ENCODE data around the gene TENT4B.

The TENT4B gene

DNA sequence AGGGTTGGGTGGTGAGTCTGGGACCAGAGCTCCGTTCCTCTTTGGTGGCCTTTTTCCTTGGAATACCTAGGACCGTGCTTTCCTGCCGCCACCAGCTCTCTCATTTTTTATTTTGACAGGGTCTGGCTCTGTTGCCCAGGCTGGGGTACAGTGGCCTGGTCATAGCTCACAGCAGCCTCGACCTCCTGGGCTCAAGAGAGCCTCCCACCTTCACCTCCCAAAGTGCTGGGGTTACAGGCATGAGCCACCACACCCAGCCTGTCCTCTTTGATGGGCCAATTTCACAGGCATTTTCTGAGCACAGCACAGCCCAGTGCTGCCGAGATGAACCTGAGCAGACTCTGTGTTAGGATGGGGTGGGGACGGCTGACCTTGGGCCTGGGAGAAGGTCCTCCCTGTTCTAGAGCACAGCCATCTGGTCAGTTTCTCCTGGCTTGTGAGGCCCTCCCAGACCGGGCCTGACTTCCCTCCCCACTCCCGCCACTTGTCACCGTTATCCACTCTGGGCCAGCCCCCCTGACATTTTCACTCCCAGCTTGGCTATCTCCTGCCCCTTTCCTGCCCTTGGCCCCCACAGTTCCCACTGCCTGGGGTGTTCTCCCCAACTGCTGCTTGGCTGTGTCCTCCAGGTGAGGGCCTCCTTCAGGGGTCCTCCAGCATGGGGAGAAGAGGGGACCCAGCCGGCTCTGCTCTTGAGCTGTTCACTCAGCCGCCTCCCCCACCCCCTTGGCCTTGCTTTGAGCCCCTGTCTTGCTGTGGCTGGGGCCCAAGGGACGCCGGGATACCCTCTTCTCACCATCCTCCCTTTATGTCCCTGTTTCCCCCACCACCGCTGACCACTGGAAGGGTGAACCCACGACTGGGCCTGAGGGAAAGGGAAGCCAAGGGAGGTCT, 118.3 kb downstream of the TENT4B start:
- DNase-seq (ENCODE audit: low read depth) = no peak

DNA sequence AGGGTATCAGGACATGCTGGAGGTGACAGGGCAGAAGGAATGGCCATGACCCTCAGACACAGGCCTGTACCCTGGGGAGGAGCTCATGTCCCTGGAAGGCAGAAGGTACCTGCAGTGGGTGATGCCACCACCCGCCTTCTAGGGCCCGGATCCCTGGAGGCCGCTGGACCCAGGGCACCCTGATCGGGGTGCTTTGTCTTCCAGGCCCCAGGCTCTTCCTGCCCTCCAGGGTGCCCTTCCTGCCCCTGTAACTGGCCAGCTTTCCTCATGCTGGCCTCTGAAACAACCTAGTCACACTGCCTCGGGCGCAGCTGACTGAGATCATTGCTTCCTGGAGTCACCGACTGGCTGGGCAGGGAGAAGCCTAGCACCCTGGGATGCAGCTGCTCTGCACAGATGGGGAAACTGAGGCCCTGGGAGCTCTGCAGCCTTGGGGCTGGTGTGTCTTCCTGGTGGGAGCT, 119.0 kb downstream of the TENT4B start:
- no peak for DNase-seq (ENCODE audit: low read depth)

DNA sequence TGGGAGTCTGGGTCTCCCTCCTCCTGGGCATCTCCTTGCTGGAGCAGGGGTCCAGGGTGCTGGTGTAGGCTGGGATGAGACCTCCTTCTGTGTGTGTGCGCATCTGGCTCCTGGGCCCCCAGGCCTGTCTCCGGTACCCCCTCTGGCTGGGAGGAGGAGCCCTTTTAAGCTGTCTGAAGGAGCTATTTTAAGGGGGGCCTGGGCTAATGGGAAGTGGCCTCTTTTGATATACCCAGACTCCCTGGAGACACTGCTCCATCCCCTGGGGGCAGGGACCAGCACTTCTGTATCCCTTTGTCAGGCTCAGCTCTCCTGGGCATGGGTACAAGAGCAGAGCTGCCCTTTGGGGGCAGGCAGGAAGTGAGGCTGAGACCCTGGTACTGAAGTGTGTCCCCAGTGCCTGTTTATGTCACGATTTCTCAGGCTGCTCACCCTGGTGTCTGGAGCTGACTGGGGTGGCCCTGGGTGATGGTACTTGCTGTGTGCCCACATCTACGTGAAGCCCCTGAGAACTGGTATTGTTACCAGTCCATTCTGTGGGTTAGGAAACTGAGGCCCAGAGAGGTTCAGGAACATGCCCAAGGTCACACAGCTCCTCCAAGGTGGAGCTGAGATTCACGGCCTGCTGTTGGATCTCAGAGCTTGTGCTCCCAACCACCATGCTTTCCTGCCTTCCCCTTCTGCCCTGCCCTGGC, 119.7 kb downstream of the TENT4B start:
- DNase-seq (ENCODE audit: low read depth) = no peak

DNA sequence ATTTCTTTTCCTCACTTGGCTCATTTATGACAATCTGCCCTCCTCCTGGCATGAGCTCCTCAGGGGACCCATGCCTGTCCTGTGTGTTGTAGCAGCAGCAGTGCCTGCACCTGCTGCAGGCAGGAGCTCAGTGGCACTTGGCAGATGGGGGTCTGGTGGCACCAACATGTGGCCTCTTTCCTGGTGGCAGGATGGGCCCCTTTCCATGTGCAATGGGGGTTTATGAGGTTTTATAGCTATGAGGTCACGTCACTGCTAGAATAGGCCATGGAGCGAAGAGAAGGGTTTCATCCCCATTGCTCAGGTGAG, 120.2 kb downstream of the TENT4B start:
- no peak for DNase-seq (ENCODE audit: low read depth)

DNA sequence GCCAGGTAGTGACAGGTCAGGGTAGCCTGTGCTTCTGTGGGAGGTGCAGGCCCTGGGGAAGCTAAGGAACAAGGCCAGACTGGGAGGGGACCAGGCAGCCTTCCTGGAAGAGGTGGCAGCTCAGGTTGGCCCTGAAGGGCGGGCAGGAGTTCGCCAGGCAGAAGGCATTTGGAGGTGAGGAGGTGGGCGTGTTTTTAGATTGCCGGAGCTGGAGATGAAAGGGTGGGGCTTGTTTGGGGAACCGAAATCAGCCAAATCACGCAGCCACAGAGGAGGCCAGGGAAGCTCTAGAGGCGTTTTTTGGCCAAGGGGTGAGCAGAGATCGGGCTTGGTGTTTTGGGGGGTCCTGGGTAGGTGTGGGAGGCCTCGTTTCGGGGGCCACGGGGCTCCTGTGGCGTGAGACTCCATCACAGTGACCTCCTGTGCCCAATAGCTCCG, 120.8 kb downstream of the TENT4B start:
- no peak for DNase-seq (ENCODE audit: low read depth)

DNA sequence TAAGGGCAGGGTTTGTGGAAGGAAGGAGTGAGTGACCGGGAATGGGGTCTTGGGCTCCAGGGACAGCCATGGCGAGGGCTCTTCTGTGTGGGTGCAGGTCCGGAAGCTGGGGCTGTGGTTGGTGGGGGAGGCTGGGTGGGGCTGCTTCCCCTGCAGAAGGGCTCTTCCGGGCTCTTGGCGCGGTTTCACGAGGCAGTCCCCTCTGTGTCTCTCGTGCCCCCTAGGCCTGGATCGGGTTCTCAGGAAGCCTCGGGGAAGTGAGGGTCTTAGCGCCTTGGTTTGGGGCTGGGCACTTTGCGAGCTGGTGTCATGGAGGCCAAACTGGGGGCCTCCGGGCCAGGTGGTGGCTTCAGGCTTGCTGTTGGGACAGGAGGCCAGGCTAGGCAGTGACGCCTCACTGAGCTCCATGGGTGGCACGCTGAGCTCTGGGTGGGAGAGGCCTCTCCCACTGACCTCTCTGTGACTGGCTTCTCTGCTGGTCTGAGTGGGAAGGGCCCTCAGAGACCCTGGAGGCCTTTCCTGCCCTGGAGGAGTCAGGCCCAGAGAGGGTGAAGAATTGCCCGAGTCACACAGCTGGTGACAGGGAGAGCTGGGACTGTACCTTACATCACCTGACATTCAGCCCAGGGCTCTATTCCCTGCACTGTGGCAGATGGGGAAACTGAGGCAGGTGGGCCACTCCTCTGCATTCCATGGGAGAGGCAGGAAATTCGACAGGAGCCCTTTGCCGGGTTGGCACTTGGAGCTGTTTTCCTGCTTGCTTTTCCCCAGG, 121.4 kb downstream of the TENT4B start:
- peak; percentile 34 for DNase-seq (ENCODE audit: low read depth)

DNA sequence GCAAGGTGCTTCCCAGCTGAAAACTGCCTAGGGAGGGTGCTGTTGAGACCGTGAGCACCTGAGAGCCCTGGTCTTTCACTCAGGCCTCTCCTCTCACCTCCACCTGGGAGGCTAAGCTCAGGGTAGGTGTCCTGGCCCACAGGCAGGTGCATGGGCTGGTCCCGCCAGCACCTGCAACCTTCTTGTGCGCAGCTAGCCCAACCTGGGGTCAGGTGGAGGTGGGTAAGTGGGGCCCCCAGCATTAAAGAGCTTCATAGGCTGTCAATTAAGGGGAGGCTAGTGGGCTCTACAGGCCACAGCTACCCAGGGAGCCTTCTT, 122.0 kb downstream of the TENT4B start:
- no peak for DNase-seq (ENCODE audit: low read depth)

DNA sequence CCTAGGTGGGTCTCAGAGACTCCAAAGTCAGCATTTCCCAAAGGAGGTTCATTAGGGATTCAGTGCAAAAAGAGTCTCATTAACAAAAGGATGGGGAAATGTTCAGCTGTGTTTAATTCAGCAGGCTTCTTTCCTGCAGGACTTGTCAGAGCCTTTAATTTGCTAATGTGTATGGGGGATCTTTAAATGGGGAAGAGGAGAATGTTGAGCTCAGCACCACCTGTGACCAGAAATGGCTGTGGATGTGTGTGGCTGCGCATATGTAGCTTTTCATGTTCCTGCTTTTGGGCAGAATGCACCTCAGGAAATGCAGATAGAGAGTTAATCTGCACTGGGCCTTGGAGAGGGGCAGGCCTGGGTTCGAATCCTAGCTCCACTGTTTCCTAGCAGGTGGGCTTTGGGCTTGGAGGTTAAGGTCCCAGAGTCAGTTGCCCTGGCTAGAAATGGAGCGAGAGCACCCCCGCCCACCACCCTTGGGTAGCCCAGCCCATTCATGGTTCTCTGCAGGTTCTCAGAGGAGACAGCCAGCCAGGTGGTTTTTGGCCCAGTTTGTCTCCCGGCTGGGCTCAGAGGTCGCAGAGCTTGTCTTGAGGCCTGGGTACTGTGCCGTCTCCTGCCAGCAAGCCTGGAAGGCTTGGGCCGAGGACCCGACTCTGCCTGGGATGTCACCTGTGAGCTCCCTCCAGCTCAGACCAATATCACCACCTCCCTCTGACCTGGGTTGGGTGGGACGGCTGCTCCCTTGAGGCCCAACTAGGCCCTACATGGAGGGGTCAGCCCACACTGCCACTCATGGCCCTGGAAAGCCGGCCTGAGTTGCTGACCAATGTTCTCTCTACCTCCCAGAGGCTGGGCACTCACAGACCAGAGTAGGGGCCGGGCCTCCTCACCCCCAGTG, 122.6 kb downstream of the TENT4B start:
- DNase-seq (ENCODE audit: low read depth) = no peak

DNA sequence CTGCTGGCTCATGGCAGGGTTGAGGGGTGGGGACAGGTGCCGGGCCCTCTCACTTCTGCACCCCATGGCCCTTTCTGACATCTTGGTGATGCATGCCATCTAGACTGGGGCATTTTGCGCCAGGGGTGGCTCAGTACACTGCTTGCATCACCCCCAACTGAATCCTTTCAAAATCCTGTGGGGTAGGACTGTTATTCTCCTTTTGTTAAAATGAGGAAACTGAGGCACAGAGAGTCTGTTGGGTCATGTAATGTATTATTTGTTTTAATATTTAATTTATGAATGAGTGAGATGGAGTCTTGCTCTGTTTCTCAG, 123.2 kb downstream of the TENT4B start:
- no peak for DNase-seq (ENCODE audit: low read depth)

DNA sequence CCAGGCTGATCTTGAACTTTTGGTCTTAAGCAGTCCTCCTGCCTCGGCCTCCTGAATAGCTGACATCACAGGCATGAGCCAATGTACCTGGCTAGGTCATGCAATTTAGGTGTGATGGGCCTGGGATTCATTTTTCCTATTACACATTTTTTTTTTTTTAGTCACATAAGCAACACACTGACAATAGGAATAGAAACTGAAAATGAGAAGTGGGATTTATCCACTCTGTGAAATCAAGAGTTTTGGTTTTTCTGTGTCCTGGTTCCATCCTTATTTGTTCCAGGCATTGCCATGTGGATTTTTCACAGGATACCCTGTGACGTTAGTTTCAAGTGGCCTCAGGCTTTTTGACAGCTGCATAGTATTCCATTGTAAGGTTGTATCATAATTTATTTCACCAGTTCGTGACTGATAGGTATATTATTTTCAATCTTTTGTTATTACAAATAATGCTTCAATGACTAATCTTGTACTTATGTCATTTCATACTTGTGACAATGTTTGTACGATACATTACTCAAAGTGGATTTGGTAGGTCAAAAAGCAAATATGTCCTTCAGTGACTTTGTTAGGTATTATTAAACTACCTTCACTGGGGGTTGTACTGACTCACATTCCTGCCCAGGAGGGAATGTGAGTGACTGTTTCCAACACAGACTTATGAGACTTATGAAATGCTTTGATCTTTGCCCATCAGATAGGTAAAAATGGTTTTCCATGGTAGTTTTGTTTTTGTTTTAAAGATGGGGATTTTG, 123.9 kb downstream of the TENT4B start:
- DNase-seq (ENCODE audit: low read depth) = no peak

DNA sequence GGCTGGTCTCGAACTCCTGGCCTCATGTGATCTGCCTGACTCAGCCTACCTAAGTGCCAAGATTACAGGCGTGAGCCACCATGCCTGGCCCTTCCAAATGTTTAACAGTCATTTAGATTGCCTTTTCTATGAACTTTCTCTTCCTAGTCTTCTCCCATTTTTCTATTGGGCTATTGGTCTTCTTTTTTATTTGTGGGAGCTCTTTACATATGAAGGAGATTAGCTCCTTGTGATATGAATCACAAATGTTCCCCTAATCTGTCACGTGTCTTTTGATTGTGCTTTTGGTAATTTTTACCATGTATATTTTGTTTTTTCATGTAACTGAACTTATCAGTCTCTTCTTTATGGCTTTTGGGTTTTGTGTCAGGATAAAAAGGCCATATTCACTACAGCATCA, 125.1 kb downstream of the TENT4B start:
- no peak for DNase-seq (ENCODE audit: low read depth)

DNA sequence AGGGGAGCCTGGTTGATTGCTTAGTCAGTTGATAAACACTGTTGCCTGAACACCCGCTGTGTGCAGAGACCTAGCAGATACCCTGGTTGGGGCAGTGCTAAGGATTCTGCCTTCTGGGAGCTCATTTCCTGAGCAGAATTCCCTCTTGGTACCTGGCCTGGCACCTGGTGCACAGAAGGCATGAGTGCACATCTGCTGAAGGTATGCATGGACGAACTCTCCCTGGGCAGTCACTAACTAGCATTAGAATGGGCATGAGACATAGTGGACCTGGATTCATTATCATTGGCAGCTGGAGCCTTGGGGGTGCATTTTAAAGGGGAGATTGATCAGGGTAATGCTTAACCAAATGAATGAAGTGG, 126.4 kb downstream of the TENT4B start:
- DNase-seq (ENCODE audit: low read depth) = no peak

DNA sequence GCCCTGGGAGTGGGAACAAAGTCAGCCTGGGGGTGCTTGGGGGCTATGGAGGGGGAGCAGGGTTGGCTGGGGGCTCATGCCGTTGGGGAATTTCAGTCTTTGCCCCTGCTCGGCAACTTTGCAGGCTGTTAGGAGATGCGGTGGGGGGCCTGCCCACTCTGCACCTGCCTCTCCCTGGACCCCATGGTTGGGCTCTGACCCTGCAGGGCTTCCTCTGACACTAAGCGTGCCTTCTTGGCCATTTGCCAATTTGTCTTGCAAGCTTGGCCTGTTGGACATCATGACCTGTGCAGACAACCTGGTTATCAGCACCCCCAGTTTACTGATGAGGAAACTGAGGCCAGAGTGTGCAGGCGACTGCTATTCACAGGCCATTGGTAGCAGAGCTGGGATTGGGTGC, 127.8 kb downstream of the TENT4B start:
- DNase-seq (ENCODE audit: low read depth) = no peak

All from stimulated activated CD8-positive, alpha-beta memory T cell treated with anti-CD3 and anti-CD28 coated beads, Interleukin-12 subunit alpha, Interleukin-12 subunit beta, amount 100 ng/mL, for 1 hour (primary cell).